GM19023 (cell line): ENCODE measurements around the gene SDC1.

Experiments used
- ATAC-seq: cut with Tn5 transposase; IDR thresholded peaks from one replicate; pipeline ENCODE4 v1.9.1; 2021; ENCODE audit warnings: mild to moderate bottlenecking, moderate library complexity; ENCODE audit not compliant: unreplicated experiment

The SDC1 gene

DNA sequence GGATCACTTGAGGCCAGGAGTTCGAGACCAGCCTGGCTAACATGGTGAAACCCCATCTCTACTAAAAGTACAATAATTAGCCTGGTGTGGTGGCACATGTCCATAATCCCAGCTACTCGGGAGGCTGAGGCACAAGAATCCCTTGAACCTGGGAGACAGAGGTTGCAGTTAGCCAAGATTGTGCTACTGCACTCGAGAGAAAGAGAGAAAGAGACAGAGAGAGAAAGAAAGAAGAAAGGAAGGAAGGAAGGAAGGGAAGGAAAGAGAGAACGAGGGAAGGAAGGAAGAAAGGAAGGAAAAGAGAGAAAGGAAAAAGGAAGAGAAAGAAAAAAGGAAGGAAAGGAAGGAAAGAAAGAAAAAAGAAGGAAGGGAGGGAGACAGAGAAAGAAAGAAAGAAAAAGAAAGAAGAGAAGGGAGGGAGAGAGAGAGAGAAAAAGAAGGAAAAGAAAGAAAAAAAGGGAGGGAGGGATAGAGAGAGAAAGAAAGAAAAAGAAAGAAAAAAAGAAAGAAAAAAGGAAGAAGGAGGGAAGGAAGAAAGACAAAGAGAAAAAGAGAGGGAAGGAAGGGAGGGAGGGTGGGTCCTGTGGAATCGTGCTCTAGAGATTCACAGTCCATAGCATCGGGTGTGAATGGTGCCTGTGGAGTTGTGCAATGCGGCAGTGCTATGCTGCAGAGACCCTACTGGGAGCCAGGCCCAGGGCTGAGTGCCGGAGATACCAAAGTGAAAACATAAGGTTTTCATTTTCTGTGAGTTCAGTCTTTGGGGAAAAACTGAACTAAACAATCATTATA, 4.6 kb upstream of the SDC1 start:
- no peak for ATAC-seq

DNA sequence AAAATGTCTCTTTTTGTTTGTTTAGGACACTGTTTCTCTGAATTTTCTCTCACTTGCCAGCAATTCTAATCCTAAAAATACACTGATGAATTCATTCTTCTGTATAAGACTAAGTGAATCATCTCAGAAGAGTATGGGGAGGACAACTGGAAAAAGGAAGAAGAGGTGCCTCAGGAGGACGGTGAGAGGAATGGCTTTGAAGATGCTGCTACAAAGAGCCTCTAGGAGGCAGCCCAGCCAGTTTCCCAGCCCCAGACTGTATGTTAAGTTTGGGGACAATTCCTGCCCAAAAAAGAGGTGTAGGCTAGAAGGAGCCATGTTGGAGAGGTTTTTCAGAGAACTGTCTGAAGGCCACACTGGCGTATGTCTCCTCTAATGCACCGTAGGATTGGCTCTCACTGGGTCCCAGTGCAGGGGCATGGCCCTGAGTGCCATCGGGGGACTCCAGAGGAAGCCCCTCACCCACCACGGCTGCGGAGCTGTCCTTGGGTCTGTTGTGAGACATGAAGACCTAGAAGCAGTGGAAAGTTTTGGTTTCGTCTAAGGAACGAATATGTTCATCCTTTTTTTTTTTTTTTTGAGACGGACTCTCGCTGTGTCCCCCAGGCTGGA, 3.1 kb upstream of the SDC1 start:
- no peak for ATAC-seq

DNA sequence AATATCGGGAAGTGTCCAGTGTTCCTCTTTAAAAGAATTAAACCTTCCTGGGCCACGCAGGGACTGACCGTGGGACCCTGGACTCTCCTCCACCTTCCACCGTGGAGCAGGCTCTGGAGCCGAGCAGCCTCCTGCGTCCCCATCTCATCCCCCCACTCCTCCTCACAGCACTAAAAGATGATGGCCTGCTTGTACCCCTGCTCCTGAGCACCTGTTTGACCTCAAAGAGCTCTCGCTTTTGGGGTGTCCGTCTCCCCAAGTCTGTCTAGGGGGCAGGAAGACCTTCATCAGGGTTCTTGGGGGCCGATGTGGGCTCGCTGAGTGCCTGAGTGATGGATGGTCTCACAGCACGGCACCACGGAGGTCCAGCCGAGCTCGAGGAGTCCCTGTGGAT, 1.2 kb upstream of the SDC1 start:
- ATAC-seq = no peak

DNA sequence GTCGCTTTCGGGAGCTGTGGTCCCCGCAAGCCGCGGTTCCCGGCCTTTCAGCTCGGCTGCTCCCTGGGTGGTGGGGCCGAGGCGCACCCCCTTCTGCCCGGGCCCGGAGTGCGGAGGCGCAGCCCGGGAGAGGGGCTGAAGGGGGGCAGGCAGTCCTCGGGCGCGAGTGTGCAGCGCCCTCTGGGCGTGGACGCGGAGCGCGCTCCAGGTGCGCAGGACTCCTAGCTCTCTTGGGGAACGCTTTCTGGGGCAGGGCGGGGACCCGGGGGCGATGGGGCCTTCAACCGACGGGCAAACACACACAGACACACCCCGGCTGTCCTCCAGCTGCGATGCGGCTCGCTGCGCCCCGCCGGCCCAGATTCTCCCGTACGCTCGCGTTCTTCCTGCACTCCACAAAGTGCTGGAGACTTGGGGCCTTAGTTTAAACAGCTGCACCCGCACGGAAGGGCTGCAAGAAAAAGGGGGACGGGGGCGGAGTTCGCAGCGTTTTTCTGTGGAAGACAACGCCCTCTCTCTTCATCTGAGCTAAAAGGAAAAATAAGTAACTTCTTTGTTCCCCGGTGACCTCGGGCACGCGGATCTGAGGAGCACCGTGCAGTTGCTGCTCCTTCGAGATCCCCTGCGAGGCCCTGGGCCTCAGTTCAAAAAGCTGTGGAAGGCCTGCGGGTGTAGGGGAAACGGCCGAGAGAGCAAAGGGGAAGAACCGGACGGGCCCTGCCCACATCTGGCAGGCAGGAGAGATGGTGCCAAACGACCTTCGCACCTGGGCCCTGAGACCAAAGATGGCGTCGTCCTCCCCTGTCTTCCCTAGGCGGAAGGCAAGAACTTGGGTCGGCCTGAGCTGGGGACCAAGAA, 593 bp upstream of the SDC1 start:
- peak; percentile 67 for ATAC-seq

DNA sequence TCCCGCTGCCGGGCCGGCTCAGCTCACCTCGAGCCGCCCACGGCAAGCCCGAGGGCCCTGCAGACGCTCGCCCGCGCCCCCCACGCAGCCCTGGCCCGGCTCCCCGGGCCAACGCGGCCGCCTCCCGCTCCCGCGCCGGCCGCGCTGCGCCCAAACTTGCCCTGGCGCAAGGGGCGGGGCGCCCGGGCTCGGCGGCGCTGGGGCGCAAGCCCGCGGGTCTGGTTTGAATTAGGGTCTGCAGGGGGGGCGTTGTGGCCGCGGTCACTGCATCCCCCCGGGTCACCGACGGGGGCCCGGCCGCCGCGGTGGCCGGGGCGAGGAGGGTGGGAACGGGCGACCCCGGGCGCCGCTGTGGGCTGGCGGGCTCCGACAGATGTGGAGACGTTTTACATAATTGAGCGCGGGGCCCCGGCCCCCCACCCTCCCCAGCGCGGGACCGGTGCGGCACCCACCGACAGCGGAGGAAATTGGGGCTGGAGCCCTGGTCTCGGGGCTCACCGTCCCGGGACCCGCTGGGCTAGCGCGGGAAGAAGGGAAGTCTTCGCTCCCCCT, 690 bp downstream of the SDC1 start:
- peak; percentile 21 for ATAC-seq

DNA sequence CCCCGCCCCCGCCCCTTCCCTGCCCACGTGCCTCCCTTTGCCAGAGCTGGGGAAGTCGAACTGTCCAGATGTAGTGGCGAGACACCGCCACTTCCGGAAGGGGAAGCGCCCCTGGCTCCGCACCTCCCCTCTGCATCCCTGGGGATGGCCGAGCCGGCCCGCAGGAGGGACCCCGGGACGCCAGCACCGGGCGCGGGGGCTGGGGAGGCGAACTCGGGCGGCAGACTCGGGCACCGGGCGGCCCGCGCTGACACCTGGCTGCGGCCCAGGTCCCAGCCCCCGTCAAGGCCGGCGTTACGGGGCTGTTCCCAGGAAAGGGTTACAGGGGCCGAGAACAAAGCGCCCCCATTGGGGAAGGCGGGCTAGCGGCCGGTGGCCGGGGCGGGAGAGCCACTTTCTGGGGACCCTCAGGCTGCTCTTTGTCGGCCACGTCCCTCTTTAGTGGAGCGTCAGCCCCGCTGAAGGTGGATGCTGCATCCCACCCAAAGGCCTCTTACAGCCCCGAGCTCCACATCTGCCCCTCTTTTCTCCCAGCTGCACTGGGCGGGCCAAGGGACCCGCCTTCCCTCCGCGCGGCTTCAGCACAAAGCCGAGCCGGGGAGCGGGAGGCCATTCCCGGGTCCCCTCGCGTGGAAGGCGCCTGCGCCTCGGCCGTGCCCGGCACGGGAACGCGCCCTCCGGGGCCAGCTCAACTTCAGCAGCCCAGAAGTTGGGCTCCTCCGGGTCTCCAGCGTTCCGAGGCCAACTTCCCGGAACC, 1.3 kb downstream of the SDC1 start:
- ATAC-seq = peak; percentile 22

DNA sequence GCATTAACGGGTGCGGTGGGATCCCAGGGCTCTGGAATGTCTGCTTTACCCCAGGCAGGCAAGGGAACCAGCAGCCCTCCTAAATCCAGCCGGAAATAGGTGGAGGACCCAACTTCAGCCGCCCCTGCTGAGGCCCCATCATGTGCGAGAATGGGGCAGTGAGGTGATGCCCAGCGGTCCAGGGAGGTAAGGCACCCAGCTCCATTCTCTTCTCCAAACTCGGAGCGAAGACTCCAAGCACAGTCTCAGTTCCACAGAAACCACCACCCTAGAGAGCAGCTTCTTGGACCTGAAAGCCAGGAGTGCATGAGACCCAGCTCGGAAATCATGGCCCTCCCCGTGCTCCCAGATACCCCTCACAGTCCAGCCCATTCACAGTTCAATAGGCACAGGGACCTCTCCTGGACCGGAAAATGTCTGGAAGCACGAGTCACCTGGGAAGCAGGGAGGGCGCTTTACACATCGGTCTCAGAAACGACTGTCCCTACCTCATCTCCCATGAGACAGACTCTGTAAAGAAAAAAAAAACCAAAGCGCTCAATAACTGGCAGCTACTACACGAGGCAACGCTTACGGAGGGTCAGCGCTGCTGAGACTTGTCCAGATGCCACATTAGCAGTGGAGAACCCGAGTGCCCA, 2.0 kb downstream of the SDC1 start:
- ATAC-seq = no peak

DNA sequence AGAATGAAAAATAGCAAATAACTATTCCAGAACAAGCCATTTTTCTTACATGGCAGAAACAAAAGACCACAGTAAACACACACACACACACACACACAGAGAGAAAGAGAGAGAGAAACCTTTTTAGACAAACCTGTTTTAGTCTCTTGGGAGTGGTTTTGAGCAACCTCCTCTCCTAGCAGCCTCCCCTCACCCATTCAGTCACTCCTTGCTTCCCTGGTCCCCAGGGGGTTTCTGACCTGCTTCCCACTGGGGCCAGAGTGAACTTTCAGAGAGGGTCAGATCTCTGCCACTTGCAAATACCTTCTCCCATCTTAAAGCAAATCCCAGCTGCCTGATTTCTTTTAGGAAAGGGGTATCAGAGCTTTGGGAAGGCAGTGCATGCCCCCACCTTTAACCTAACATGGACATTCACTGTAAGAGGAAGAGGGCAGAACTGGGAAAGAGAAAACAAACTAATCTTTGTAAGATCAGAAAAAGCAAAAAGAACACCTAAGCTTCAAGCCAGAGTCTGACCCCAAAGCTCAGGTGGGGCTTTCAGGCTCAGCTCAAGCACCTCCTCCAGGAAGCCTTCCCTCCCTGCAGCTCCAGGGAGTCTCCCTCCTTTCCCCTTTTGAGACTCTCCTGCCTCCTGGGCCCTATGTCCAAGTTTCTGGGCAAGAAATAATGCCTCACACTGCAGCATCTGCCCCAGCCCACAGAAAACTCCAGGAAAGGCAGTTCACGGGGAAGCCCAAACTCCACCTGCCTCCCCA, 2.7 kb downstream of the SDC1 start:
- ATAC-seq = no peak

DNA sequence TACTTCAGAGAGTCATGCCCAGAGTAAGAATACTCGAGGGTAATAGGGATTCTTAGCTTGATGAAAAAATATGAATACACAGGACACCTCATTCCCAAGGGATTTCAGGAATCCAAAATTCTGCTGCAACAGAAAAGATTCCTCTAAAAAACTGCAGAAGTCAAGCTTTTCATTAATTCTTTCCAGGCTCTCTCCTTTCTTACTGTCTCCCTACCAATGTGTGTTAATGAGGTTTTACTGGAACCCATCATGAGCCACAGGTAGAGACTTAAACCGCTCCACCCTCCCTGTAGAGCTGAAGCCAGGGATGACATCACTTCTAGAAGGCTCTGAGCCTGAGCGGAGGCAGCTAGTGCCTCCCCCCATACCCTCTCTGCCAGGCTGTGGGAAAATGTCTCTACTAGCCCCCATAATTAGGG, 3.4 kb downstream of the SDC1 start:
- ATAC-seq = no peak

DNA sequence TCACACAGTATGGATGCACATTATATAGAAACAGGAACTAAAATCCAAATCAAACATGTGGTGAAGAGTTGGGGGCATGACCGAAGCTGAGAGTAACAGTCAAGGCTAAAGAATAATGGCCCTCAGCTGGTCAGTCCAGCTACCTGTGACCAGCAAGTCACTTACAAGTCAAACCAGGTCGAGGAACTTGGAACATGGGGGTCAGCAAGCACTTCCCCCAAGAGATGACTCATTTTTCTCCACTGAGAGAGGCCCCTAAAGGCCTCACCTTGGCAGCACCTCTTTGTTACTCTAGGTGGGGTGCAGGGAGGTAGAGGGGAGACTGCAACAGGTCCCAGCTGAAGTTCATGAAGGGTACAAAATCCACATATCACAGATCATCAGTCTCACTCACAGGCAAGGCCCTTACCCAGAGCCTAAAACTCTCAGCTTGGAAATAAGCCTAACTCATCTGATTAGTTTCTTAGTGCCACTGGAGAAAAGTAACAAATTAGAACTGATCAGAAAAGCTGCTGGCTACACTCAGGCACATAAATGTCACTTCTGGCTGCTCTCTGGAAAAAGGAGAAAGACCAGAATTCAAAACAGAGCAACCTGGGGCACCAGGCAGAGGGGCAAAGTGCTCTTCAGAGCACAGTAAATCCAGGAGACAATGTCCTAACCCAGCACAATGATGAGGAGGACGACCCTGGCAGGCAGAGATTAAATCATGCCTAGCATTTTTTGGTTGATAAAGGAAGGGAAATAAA, 4.0 kb downstream of the SDC1 start:
- no peak for ATAC-seq

DNA sequence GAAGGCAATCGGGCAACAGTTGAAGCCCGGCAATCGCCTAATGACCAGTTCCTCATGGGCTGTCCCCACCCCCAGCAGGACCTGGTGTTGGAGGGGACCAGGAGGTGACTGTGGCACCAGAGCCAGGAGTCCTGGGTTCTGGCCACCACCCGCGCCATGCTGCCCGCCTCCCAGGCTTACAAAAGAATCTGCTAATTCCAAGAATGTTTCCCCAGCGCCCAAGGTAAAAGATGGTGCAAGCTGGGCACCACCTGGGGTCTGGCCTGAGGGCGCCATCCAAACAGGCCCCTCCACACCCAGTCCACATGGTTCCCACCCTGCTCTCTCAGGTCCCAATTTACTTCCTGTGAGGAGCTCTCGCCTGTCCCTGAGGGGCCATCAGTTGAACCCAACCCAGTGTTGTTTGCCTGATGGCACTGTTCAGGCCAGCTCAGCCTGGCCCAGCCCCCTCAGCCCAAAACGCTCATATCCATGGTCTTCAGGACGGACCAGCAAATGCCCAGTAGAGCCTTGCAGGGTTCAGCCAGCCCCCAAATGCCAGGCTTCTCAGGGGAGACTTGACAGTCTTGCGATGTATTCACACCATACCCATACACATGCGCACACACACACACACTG, 5.1 kb downstream of the SDC1 start:
- no peak for ATAC-seq

DNA sequence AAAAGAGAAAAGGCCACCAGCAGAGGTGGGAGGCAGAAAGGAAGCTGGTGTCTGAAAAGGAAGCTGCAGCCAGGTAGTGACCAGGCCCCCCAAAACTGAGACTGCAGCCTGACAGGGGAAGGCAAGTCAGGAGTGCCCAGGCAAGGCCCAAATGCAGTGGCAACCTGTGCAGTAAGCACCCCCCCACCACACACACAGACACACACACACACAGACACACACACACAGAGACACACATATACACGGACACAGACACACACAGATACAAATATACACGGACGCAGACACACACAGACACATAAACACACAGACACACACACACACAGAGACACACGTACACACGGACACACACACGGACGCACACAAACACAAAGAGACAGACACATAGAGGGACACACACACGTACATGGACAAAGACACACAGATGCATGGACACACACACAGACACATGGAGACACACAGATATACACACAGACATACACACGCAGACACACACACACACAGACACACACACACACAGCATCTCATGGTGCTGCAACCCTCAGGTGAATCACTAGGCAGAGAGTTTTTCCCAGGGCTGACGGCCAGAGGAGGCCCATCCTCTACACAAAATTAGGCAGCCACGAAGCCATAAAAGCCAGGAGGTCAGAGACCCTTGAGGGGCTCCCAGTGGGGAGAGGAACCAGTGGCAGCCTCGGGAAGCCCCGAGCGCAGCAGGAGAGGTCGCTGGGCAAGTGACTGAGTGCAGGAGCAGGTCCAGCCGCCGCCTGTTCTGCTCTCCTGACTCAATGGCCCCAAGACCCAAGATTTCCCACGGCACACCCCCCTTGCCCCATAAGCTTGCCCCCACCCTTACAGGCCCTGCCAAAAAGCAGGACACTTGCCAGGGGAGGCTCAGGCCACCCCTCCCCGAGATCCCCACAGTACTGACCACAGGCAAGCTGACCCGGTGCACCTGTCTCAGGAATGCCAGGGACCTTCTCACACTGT, 6.3 kb downstream of the SDC1 start:
- no peak for ATAC-seq

DNA sequence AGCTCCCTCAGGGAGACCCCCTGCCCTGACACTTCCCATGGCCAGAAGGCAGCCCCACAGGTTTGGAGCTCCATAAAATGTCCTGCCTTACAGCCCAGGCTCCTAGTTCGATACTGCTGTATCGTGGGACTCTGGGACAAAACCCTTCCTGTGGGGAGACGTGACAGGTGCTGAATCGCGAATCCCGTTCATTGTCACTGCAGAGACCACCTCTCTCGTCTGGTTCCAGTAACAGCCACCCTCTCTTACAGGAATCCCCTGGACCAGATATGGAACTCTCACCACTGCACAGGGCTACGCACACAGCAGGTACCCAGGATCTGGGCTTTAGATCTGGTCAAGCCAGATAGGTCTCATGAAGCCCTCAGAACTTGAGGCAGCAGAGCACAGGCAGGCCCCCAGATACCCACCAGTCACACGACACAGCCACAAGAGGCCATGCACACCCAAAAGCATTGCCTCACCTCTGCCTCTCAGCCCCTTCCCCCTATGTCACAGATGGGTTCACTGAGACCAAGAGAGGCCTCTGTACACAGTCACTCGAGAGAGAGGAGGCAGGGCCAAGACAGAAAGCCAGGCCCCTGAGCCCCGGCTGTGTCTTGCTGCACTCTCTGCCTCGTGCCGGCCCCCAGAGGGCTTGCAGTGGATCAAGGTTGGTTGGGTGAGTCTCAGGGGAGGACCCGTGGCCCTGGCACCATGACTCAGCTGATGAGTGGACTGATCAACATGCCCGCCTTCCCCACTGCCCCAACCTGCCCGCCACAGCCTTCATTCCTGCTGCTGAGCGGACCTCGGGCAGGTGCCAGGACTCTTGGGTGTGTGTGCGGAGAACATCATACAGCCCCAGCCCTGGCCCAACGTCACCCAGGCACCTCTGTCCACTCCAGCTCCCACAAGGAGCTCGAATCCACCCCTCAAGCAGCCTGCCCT, 7.6 kb downstream of the SDC1 start:
- ATAC-seq = no peak

DNA sequence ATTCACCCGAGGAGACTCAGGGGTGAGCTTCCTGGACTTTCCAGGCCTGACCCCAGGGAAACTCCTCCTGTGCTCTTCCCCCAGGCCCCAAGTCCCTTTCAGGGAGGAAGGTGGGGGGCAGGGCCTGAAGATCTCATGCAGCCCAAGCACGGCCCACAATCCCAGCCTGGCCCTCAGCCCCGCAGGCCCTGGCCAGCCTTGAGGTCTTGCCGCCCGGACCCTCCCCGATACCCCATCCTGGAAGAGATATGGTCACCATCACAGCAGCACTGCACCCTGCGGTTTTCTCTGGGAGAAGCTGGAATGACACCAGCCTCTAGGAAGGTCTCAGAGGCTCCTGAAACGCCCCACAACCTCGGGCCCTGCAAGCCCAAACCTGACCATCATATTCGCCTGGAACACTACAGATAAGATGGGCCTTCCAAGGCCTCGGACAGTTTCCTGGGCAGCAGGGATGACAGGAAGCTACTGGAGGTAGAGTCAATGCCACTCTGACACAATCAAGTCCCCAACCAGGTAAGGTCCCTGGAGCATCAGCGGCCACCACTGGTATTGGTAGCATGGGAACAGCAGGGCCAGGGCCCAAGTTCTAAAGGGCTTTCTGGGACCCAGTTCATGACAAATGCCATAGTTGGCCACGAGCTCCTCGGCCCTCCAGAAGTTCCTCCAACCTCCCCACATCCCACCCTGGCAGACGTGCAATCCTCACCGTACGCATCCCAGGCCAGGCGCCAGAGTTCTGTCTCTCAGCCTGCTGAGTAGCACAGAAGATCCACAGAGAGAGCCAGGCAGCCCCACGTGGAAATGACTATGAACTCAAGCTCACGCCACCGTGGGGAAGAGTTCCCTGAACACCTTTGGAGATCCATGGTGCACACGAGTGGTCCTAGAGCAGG, 8.6 kb downstream of the SDC1 start:
- no peak for ATAC-seq
